Natural killer cell (primary cell): ENCODE results near the gene SYNPO. TPM values are rescaled to one million over a fixed set of nuclear protein-coding genes. Genes with fewer than 3 reads are reported as not detected.

Experiments used
- ATAC-seq, 3 donors: fragments of 150-1000 bp in 2 of 3; fragments of 200-7000 bp in 1 of 3; cut with Tn5 transposase; 1 replicate in 1 of 3; 2 replicates in 2 of 3; pipeline ENCODE4 v1.10.0; 2021; ENCODE audit warnings: mild to moderate bottlenecking in 2 of 3, moderate library complexity in 2 of 3
- DNase-seq, 2 donors: peaks; one replicate each; pipeline versions ENCODE4 v3.0.0 to v3.0.0-alpha.2; 2013 to 2021; ENCODE audit warnings: mixed read lengths in 1 of 2
- H3K27ac ChIP-seq: one replicate; pipeline ENCODE4 v1.5.1; 2013; ENCODE audit warnings: mild to moderate bottlenecking, low read length
- H3K27me3 ChIP-seq: one replicate; pipeline ENCODE4 v1.6.1; 2013; ENCODE audit warnings: low read length; ENCODE audit not compliant: control insufficient read depth, insufficient read depth
- H3K36me3 ChIP-seq: one replicate; pipeline ENCODE4 v1.6.1; 2013; ENCODE audit warnings: low read length; ENCODE audit not compliant: control insufficient read depth, insufficient read depth
- H3K4me1 ChIP-seq: one replicate; pipeline ENCODE4 v1.6.1; 2013; ENCODE audit warnings: low read length; ENCODE audit not compliant: control insufficient read depth, insufficient read depth
- H3K4me3 ChIP-seq: one replicate; pipeline ENCODE4 v1.5.1; 2013; ENCODE audit warnings: low read length
- H3K9me3 ChIP-seq: one replicate; pipeline ENCODE4 v1.6.1; 2013; ENCODE audit warnings: low read length; ENCODE audit not compliant: control insufficient read depth, insufficient read depth
- H3K27ac Mint-ChIP-seq, 2 donors: one replicate each; pipeline ENCODE4 v1.8.0; 2022; ENCODE audit warnings: mild to moderate bottlenecking in 2 of 2, mixed read lengths in 2 of 2, moderate library complexity in 1 of 2
- H3K27me3 Mint-ChIP-seq, 2 donors: one replicate each; pipeline ENCODE4 v1.8.0; 2022; ENCODE audit warnings: low read depth in 2 of 2, mixed read lengths in 2 of 2
- H3K36me3 Mint-ChIP-seq: one replicate; pipeline ENCODE4 v1.8.0; 2022; ENCODE audit warnings: mixed read lengths
- H3K4me1 Mint-ChIP-seq, 2 donors: one replicate each; pipeline ENCODE4 v1.8.0; 2022; ENCODE audit warnings: mixed read lengths in 2 of 2
- H3K4me3 Mint-ChIP-seq: one replicate; pipeline ENCODE4 v1.8.0; 2022; ENCODE audit warnings: mild to moderate bottlenecking, moderate library complexity, mixed read lengths
- H3K9me3 Mint-ChIP-seq, 2 donors: one replicate each; pipeline ENCODE4 v1.8.0; 2022; ENCODE audit warnings: mixed read lengths in 2 of 2
- CTCF ChIP-seq: fragments of 200-600 bp; IDR thresholded peaks from one replicate; pipeline ENCODE4 v1.8.0; 2022; ENCODE audit warnings: antibody characterized with exemption
- WGBS: methylation state at CpG from one replicate; pipeline ENCODE4 v1.1.7; 2013; ENCODE audit warnings: missing lambda C conversion rate; ENCODE audit not compliant: insufficient coverage; 5-methylcytosine and 5-hydroxymethylcytosine counted together
- intact Hi-C: fragments of 100-400 bp; cut with micrococcal nuclease; formaldehyde crosslinking; loops from one replicate; pipeline ENCODE4 v1.14.2; 2022
- total RNA-seq, 4 donors: library from RNA; stranded (reverse); fragments of 120-200 nt in 1 of 4; gene quantifications; one replicate each; pipeline versions ENCODE4 v1.2.3 to v1.2.4, GENCODE V29; 2013 to 2022

Gene SYNPO
- total RNA-seq, 3 donors from 2014 or later (not counting 1 experiment from before 2014, with no cell fraction given): 0.16 to 0.48 TPM; not detected in 1

- intact Hi-C loops: no loop called here
- Mint-ChIP-seq H3K36me3 (no peaks in the 10 kb centered on the region), H3K4me1 (no peaks in the 10 kb centered on the region), H3K9me3 (no peaks in the 10 kb centered on the region), H3K4me3 (no peak overlapping the region), H3K27ac (no peak overlapping the region), H3K27me3 (peaks cover 0 to 4% of the 10 kb centered on the region in 2 donors)
- DNase-seq: no peak
- Histone ChIP-seq H3K27ac (no peak overlapping the region), H3K9me3 (no peaks in the 10 kb centered on the region), H3K36me3 (no peaks in the 10 kb centered on the region), H3K4me3 (no peak overlapping the region), H3K4me1 (no peaks in the 10 kb centered on the region), H3K27me3 (no peaks in the 10 kb centered on the region)
- no peak for TF ChIP-seq CTCF
- ATAC-seq: no peak
- WGBS: 83% methylated on average over 3 of the region's 3 CpGs
Measured at GRCh38 chr5:150603491-150603890, 37.0 kb upstream of the SYNPO start.

GRCh38 chr5:150604010-150604409 lies 36.5 kb upstream of the SYNPO start:
- 92% methylated on average over 4 of the region's 4 CpGs for WGBS
- Histone ChIP-seq H3K9me3 (no peaks in the 10 kb centered on the region), H3K4me3 (no peak overlapping the region), H3K4me1 (no peaks in the 10 kb centered on the region), H3K27ac (no peak overlapping the region), H3K36me3 (no peaks in the 10 kb centered on the region), H3K27me3 (no peaks in the 10 kb centered on the region)
- no peak overlapping the region for H3K4me3 Mint-ChIP-seq
- H3K27ac Mint-ChIP-seq: no peak overlapping the region
- ATAC-seq: no peak
- H3K27me3 Mint-ChIP-seq: peaks cover 0 to 7% of the 10 kb centered on the region in 2 donors
- H3K36me3 Mint-ChIP-seq: no peaks in the 10 kb centered on the region
- DNase-seq: no peak
- intact Hi-C loops: no loop called here
- TF ChIP-seq CTCF: no peak
- H3K4me1 Mint-ChIP-seq: no peaks in the 10 kb centered on the region
- H3K9me3 Mint-ChIP-seq: no peaks in the 10 kb centered on the region

- no peaks in the 10 kb centered on the region for H3K4me1 Mint-ChIP-seq
Measured at GRCh38 chr5:150604894-150605440, 35.5 kb upstream of the SYNPO start.

More at GRCh38 chr5:150604894-150605440, 35.5 kb upstream of the SYNPO start:
- no peak overlapping the region for H3K4me3 Mint-ChIP-seq
- DNase-seq (no peak), ATAC-seq (no peak)
- peaks cover 0 to 7% of the 10 kb centered on the region in 2 donors for H3K27me3 Mint-ChIP-seq
- Histone ChIP-seq H3K4me3 (no peak overlapping the region), H3K4me1 (no peaks in the 10 kb centered on the region), H3K27ac (no peak overlapping the region), H3K9me3 (no peaks in the 10 kb centered on the region), H3K36me3 (no peaks in the 10 kb centered on the region), H3K27me3 (no peaks in the 10 kb centered on the region)
- no peaks in the 10 kb centered on the region for H3K36me3 Mint-ChIP-seq
- no peaks in the 10 kb centered on the region for H3K9me3 Mint-ChIP-seq
- TF ChIP-seq CTCF: no peak
- 92% methylated on average over 6 of the region's 6 CpGs for whole genome bisulfite sequencing
- intact Hi-C loops: no loop called here
- no peak overlapping the region for H3K27ac Mint-ChIP-seq
